Measurements from ENCODE around the gene POLE. TPM values are rescaled to one million over a fixed set of nuclear protein-coding genes. Genes with fewer than 3 reads are reported as not detected.

POLE gene
- total RNA-seq, 2 donors from 2014 or later, result 34.5 to 96.1 TPM

DNA sequence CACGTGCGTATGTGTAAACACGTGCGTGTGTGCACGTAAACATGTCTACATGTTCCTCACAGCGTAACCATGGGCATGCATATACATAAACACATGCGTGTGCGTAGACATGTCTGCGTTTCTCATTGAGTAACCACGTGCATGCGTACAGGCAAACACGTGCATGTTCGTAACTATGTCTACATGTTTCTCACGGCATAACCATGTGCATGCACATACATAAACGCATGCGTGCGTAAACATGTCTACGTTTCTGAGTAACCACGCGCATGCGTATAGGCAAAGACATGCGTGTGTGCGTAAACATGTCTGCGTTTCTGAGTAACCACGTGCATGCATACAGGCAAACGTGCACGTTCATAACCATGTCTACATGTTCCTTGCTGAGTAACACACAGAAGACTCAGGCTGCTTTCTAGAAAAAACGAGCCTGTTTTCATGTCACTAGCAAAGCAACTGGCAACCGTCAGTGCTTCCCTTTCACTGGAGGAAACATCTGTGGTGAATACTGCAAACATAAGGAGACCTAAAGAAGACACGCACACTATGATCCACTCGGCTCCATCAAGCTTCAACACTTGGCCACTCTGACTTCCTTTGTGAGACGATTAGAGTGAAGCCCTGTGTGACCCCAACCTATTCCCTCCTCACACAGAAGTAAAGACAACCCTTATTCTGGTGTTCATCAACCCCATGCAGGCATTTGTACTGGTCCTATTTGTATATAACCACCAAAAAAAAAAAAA, 28.8 kb downstream of the POLE start:
- Histone ChIP-seq H3K9me3 (no peaks in the 10 kb centered on the region), H3K9ac (ENCODE audit: low read depth in 2 of 2, low read length in 2 of 2) (no peak overlapping the region), H3K4me1 (no peaks in the 10 kb centered on the region), H3K27ac (no peak overlapping the region), H3K4me3 (no peak overlapping the region), H3K27me3 (no peaks in the 10 kb centered on the region), H3K36me3 (no peaks in the 10 kb centered on the region)
- TF ChIP-seq, protein P1, sequence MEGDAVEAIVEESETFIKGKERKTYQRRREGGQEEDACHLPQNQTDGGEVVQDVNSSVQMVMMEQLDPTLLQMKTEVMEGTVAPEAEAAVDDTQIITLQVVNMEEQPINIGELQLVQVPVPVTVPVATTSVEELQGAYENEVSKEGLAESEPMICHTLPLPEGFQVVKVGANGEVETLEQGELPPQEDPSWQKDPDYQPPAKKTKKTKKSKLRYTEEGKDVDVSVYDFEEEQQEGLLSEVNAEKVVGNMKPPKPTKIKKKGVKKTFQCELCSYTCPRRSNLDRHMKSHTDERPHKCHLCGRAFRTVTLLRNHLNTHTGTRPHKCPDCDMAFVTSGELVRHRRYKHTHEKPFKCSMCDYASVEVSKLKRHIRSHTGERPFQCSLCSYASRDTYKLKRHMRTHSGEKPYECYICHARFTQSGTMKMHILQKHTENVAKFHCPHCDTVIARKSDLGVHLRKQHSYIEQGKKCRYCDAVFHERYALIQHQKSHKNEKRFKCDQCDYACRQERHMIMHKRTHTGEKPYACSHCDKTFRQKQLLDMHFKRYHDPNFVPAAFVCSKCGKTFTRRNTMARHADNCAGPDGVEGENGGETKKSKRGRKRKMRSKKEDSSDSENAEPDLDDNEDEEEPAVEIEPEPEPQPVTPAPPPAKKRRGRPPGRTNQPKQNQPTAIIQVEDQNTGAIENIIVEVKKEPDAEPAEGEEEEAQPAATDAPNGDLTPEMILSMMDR (IDR thresholded peaks at IDR 0.05), result no peak
- no peak for DNase-seq
- intact Hi-C loops (cut with DNase I), result no loop called here

DNA sequence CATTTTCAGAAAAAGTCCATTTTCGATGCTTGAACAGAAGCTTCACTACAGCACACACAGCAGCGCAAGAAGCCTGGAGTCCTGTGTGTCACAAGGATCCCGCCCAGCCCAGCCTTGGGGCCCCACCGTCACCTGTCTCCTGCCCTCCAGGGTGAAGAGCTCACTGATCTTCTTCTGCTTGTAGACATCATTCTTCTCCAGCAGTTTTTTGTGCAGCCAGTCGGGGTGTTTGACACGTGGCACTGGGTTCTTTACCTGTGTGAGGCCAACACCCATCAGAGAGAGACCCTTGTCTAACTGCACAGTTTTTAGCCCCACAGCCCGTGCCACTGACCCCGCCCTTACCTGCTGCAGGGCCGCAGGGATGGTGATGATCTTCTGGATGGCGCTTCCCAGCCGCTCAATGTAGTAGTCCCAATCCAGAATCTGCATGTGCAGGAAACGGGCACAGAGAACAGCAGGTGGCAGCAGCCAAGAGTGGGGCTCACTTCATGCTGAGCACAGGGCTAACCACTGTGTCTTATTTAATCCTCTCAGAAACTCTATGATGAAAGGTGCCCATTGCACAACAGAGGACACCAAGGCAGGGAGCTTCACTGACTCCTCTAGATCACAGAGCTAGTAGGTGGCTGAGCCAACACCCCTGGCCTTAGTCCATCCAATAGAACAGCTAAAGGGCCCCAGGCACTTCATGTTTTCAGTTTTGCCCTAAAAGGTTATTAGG, 30.0 kb downstream of the POLE start:
- Histone ChIP-seq H3K27me3 (no peaks in the 10 kb centered on the region), H3K4me3 (no peak overlapping the region), H3K9ac (ENCODE audit: low read depth in 2 of 2, low read length in 2 of 2) (no peak overlapping the region), H3K9me3 (no peaks in the 10 kb centered on the region), H3K4me1 (no peaks in the 10 kb centered on the region), H3K36me3 (no peaks in the 10 kb centered on the region), H3K27ac (no peak overlapping the region)
- intact Hi-C loops (cut with DNase I), result no loop called here
- TF ChIP-seq, protein P1 (IDR thresholded peaks at IDR 0.05), result no peak
- DNase-seq, result no peak

DNA sequence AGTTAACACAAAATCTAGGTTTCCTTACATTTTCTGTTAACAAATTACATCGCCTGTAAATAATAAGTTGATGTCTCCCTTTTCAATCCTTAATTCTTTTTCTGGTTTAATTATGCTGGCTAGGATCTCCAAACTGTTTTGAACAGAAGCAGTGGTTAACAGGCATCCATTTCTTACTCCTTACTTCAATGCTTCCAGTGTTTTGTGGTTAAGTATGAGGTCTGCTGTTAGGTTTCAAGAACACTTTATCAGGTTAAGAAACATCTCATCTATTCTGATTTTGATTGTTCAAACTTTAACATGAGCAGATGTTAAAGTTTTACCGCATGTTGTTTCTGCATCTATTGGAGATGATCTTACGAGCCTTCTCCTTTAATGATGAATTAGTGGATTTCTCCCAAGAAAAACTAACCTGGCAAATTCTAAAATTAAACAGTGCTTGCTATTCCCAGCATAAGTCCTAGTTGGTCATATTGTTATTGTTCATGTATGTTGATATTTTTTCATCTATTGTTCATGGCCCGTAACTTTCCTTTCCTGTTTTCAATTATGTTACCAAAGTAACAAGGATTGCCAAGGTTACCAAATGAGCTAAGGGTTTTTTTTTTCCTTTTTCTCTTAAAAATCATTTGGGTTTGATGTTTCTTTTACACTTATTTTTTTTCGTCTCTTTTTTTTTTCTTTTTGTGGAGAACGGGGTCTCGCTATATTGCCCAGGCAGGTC, 33.4 kb downstream of the POLE start:
- no peak overlapping the region for H3K27ac ChIP-seq
- H3K4me1 ChIP-seq, result no peaks in the 10 kb centered on the region
- H3K27me3 ChIP-seq, result no peaks in the 10 kb centered on the region
- no peak for DNase-seq
- H3K9ac ChIP-seq (ENCODE audit: low read depth in 2 of 2, low read length in 2 of 2), result no peak overlapping the region
- TF ChIP-seq, protein P1 (IDR thresholded peaks at IDR 0.05), result no peak
- H3K4me3 ChIP-seq, result no peak overlapping the region
- intact Hi-C loops (cut with DNase I), result no loop called here
- no peaks in the 10 kb centered on the region for H3K36me3 ChIP-seq
- H3K9me3 ChIP-seq, result no peaks in the 10 kb centered on the region

DNA sequence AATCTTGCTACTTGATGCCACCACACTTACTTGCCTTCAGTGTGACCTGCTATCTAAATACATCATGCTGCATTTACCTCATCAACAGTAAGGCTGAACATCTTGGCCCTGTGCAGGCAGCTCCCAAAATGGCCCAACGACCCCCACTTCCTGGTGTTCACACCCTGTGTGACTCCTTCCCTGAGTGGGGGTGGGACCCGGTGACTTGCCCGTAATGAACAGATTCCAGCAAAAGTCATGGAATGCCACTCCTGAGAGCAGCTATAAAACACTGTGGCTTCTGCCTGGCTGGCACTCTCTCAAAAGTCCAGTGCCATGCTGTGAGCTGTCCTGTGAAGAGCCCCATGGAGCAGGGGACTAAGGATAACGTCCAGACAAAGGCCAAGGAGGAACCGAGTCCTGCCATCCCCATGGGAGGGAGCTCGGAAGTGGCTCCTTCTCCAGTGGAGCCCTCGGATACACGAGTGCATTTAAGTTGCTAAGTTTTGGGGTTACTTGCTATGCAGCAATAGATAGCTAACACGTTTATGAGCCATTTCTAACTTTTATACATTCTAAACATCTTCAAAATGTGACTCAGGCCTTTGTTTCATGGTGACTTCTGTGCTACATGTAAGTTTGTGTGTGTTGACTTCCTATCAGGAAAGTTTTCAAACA, 35.6 kb downstream of the POLE start:
- H3K4me3 ChIP-seq, result no peak overlapping the region
- intact Hi-C loops (cut with DNase I), result no loop called here
- no peak overlapping the region for H3K9ac ChIP-seq (ENCODE audit: low read depth in 2 of 2, low read length in 2 of 2)
- H3K36me3 ChIP-seq, result no peaks in the 10 kb centered on the region
- H3K27ac ChIP-seq, result no peak overlapping the region
- no peak for DNase-seq
- H3K4me1 ChIP-seq, result no peaks in the 10 kb centered on the region
- TF ChIP-seq, protein P1 (IDR thresholded peaks at IDR 0.05), result no peak
- no peaks in the 10 kb centered on the region for H3K27me3 ChIP-seq
- no peaks in the 10 kb centered on the region for H3K9me3 ChIP-seq

Measured in colonic mucosa (tissue), 4 donors.